HepG2 (cell line): ENCODE results near the gene EHD4. TPM values are rescaled to one million over a fixed set of nuclear protein-coding genes. Genes with fewer than 3 reads are reported as not detected.
A peak's percentile ranks its signal among the peaks of the same experiment; 100 is the strongest.

ENCODE experiments used
- ADNP ChIP-seq: sonication (generic); formaldehyde crosslinking; IDR thresholded peaks from 2 replicates; pipeline ENCODE4 v1.4.0; 2020; ENCODE audit warnings: missing genetic modification reagents
- ATF7 ChIP-seq, 2 experiments: fragments of 450-650 bp in 1 of 2; sonication (generic) in 1 of 2; formaldehyde crosslinking in 1 of 2; IDR thresholded peaks; 2 replicates each; pipeline versions ENCODE4 v1.4.0 to v1.6.1; 2016 to 2020; ENCODE audit warnings: antibody characterized with exemption in 1 of 2, mild to moderate bottlenecking in 1 of 2, missing genetic modification reagents in 1 of 2
- ATM ChIP-seq: fragments of 450-650 bp; IDR thresholded peaks from 2 replicates; pipeline ENCODE4 v1.7.1; 2017; ENCODE audit warnings: mild to moderate bottlenecking, borderline replicate concordance
- BRCA1 ChIP-seq: sonication (generic); formaldehyde crosslinking; IDR thresholded peaks from 2 replicates; pipeline ENCODE4 v1.4.0; 2020; ENCODE audit warnings: missing genetic modification reagents
- KDM5A ChIP-seq: fragments of 200-600 bp; sonication (generic); IDR thresholded peaks from 2 replicates; pipeline ENCODE4 v1.7.0; 2018; ENCODE audit warnings: antibody characterized with exemption, mild to moderate bottlenecking, low read length, borderline replicate concordance
- NR3C1 ChIP-seq: sonication (generic); formaldehyde crosslinking; IDR thresholded peaks from 2 replicates; pipeline ENCODE4 v1.4.0; 2020; ENCODE audit warnings: missing genetic modification reagents
- SMC3 ChIP-seq: IDR thresholded peaks from 2 replicates; pipeline ENCODE4 v1.6.1; 2011; ENCODE audit warnings: low read length, improper control_type of control experiment
- SNAI1 ChIP-seq: sonication (generic); formaldehyde crosslinking; IDR thresholded peaks from 2 replicates; pipeline ENCODE4 v1.5.0; 2020; ENCODE audit warnings: mild to moderate bottlenecking, missing genetic modification reagents, borderline replicate concordance
- ZBTB38 ChIP-seq: sonication (generic); formaldehyde crosslinking; IDR thresholded peaks from 2 replicates; pipeline ENCODE4 v1.5.1; 2020; ENCODE audit warnings: mild to moderate bottlenecking, missing genetic modification reagents
- ZFP41 ChIP-seq: sonication (generic); formaldehyde crosslinking; IDR thresholded peaks from 2 replicates; pipeline ENCODE4 v1.4.0; 2020; ENCODE audit warnings: mild to moderate bottlenecking, missing genetic modification reagents, borderline replicate concordance
- ZKSCAN5 ChIP-seq: sonication (generic); formaldehyde crosslinking; IDR thresholded peaks from 2 replicates; pipeline ENCODE4 v1.5.1; 2020; ENCODE audit warnings: mild to moderate bottlenecking, missing genetic modification reagents
- ZNF317 ChIP-seq: sonication (generic); formaldehyde crosslinking; IDR thresholded peaks from 2 replicates; pipeline ENCODE4 v1.5.0; 2020; ENCODE audit warnings: mild to moderate bottlenecking, missing genetic modification reagents
- ZNF33A ChIP-seq: sonication (generic); formaldehyde crosslinking; IDR thresholded peaks from 2 replicates; pipeline ENCODE4 v1.5.1; 2020; ENCODE audit warnings: missing genetic modification reagents, mild to moderate bottlenecking, moderate library complexity, borderline replicate concordance
- ZNF891 ChIP-seq: sonication (generic); formaldehyde crosslinking; IDR thresholded peaks from 2 replicates; pipeline ENCODE4 v1.5.0; 2020; ENCODE audit warnings: mild to moderate bottlenecking, missing genetic modification reagents
- polyA plus RNA-seq, 8 experiments: library from polyadenylated mRNA; depleted of rRNA in 3 of 8; stranded (reverse) in 7 of 8; unstranded in 1 of 8; fragments of >200 nt; fragmentation: Illumina TruSeq in 4 of 8; extraction: Trizol in 4 of 8; gene quantifications; 2 replicates each; pipeline versions ENCODE4 v1.2.1 to v1.2.3, GENCODE V29; 2011 to 2016; ENCODE audit warnings: low read depth in 4 of 8, missing spikeins in 1 of 8, mixed read lengths in 1 of 8; ENCODE audit not compliant: insufficient read depth in 1 of 8
- total RNA-seq, 5 experiments: library from RNA; depleted of rRNA; stranded (reverse); fragments of >200 nt; fragmentation: Illumina TruSeq; extraction: Trizol; gene quantifications; 2 replicates each; pipeline ENCODE4 v1.2.3, GENCODE V29; 2016; ENCODE audit warnings: low read depth in 1 of 5
- TF ChIP-seq, protein P1 (sequence below): sonication (generic); formaldehyde crosslinking; IDR thresholded peaks from 2 replicates; pipeline ENCODE4 v1.4.0; 2020; ENCODE audit warnings: missing genetic modification reagents
- TF ChIP-seq, protein P2 (sequence below): sonication (generic); formaldehyde crosslinking; IDR thresholded peaks from 2 replicates; pipeline ENCODE4 v1.5.0; 2020; ENCODE audit warnings: mild to moderate bottlenecking, missing genetic modification reagents, moderate library complexity
- TF ChIP-seq, protein P3 (sequence below): sonication (generic); formaldehyde crosslinking; IDR thresholded peaks from 2 replicates; pipeline ENCODE4 v1.9.0; 2021; ENCODE audit warnings: missing genetic modification reagents, borderline replicate concordance
- TF ChIP-seq, protein P4 (sequence below): IDR thresholded peaks from 2 replicates; pipeline ENCODE4 v1.6.1; 2016; ENCODE audit warnings: mild to moderate bottlenecking
- TF ChIP-seq, protein P5 (sequence below): sonication (generic); formaldehyde crosslinking; IDR thresholded peaks from 2 replicates; pipeline ENCODE4 v1.8.0; 2022; ENCODE audit warnings: missing genetic modification reagents, mild to moderate bottlenecking, inconsistent platforms, borderline replicate concordance

The EHD4 gene
- total and polyA plus RNA-seq, 2 of the 13 experiments (the other 11 are each of a cell fraction or from before 2014, with no cell fraction given): 3.1 to 4.8 TPM

DNA sequence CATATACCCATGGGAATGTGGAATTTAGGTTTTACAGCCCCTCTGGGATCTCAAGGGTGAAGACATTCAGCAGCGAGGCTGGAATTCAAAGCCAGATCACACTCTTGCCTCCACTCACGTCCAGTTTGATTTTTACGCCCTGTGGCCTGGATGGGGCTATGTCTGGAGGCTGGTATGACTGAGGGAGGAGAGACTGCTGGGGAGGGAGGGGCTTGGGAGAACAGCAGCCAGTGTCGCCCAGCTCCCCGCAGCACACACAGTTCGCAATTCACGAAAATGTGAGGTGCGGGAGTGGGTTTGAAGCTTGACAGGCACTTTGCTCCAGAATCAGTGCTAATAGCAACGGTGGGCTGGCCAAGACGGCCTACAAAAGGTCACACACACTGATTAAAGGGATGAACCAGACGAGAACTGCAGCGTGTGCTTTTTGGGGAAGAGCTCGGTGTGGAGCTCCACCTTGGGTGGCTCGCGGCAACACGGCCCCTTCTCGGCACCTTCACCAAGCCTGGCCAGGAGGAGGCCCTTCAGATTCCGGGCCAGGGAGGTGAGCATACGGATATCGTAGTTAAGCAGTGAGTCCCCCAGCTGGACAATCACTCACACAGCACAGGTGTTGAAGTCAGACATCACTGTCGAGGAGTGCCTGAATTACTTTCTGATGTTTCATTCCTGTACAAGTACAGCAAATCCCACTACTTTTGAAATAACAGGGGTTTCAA, 16.4 kb downstream of the EHD4 start (continued):
- TF ChIP-seq ATF7 (IDR thresholded peaks at IDR 0.05) (no peak), ATF7 (CRISPR knock-in tag; IDR thresholded peaks at IDR 0.05) (no peak), KDM5A (no peak), SNAI1 (CRISPR knock-in tag) (no peak), BRCA1 (CRISPR knock-in tag) (no peak), ZNF317 (CRISPR knock-in tag) (no peak), SMC3 (no peak), ZNF33A (no peak), ZBTB38 (CRISPR knock-in tag) (peak; percentile 44; the same call in 1 of the 2 replicates), ATM (no peak), NR3C1 (no peak), ZKSCAN5 (CRISPR knock-in tag) (0 out of 2 replicates have a peak, but pooled peaks have one; percentile 51), ADNP (CRISPR knock-in tag) (no peak), ZNF891 (CRISPR knock-in tag) (no peak), ZFP41 (CRISPR knock-in tag) (no peak)
- TF ChIP-seq, protein P1, sequence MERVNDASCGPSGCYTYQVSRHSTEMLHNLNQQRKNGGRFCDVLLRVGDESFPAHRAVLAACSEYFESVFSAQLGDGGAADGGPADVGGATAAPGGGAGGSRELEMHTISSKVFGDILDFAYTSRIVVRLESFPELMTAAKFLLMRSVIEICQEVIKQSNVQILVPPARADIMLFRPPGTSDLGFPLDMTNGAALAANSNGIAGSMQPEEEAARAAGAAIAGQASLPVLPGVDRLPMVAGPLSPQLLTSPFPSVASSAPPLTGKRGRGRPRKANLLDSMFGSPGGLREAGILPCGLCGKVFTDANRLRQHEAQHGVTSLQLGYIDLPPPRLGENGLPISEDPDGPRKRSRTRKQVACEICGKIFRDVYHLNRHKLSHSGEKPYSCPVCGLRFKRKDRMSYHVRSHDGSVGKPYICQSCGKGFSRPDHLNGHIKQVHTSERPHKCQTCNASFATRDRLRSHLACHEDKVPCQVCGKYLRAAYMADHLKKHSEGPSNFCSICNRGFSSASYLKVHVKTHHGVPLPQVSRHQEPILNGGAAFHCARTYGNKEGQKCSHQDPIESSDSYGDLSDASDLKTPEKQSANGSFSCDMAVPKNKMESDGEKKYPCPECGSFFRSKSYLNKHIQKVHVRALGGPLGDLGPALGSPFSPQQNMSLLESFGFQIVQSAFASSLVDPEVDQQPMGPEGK (CRISPR knock-in tag): no peak
- TF ChIP-seq, protein P2, sequence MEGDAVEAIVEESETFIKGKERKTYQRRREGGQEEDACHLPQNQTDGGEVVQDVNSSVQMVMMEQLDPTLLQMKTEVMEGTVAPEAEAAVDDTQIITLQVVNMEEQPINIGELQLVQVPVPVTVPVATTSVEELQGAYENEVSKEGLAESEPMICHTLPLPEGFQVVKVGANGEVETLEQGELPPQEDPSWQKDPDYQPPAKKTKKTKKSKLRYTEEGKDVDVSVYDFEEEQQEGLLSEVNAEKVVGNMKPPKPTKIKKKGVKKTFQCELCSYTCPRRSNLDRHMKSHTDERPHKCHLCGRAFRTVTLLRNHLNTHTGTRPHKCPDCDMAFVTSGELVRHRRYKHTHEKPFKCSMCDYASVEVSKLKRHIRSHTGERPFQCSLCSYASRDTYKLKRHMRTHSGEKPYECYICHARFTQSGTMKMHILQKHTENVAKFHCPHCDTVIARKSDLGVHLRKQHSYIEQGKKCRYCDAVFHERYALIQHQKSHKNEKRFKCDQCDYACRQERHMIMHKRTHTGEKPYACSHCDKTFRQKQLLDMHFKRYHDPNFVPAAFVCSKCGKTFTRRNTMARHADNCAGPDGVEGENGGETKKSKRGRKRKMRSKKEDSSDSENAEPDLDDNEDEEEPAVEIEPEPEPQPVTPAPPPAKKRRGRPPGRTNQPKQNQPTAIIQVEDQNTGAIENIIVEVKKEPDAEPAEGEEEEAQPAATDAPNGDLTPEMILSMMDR (CRISPR knock-in tag): peak; percentile 28; the same call in 1 of the 2 replicates
- TF ChIP-seq, protein P3, sequence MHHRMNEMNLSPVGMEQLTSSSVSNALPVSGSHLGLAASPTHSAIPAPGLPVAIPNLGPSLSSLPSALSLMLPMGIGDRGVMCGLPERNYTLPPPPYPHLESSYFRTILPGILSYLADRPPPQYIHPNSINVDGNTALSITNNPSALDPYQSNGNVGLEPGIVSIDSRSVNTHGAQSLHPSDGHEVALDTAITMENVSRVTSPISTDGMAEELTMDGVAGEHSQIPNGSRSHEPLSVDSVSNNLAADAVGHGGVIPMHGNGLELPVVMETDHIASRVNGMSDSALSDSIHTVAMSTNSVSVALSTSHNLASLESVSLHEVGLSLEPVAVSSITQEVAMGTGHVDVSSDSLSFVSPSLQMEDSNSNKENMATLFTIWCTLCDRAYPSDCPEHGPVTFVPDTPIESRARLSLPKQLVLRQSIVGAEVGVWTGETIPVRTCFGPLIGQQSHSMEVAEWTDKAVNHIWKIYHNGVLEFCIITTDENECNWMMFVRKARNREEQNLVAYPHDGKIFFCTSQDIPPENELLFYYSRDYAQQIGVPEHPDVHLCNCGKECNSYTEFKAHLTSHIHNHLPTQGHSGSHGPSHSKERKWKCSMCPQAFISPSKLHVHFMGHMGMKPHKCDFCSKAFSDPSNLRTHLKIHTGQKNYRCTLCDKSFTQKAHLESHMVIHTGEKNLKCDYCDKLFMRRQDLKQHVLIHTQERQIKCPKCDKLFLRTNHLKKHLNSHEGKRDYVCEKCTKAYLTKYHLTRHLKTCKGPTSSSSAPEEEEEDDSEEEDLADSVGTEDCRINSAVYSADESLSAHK (CRISPR knock-in tag): no peak
- TF ChIP-seq, protein P4, sequence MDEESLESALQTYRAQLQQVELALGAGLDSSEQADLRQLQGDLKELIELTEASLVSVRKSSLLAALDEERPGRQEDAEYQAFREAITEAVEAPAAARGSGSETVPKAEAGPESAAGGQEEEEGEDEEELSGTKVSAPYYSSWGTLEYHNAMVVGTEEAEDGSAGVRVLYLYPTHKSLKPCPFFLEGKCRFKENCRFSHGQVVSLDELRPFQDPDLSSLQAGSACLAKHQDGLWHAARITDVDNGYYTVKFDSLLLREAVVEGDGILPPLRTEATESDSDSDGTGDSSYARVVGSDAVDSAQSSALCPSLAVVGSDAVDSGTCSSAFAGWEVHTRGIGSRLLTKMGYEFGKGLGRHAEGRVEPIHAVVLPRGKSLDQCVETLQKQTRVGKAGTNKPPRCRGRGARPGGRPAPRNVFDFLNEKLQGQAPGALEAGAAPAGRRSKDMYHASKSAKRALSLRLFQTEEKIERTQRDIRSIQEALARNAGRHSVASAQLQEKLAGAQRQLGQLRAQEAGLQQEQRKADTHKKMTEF (CRISPR knock-in tag): no peak
- TF ChIP-seq, protein P5, sequence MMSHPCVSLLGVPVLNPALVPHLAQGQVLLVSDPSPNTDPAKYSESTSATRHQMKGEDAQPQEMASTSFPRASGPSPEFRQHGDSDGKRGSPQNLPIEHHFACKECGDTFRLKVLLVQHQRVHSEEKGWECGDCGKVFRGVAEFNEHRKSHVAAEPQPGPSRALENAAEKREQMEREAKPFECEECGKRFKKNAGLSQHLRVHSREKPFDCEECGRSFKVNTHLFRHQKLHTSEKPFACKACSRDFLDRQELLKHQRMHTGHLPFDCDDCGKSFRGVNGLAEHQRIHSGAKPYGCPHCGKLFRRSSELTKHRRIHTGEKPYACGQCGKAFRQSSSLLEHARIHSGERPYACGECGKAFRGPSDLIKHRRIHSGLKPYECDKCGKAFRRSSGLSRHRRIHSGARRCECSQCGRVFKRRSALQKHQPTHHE (CRISPR knock-in tag): no peak
